Natural killer cell (primary cell): ENCODE results near the gene SRMS. TPM values are rescaled to one million over a fixed set of nuclear protein-coding genes. Genes with fewer than 3 reads are reported as not detected.

Source experiments
- ATAC-seq, 3 donors: fragments of 150-1000 bp in 2 of 3; fragments of 200-7000 bp in 1 of 3; cut with Tn5 transposase; 1 replicate in 1 of 3; 2 replicates in 2 of 3; pipeline ENCODE4 v1.10.0; 2021; ENCODE audit warnings: mild to moderate bottlenecking in 2 of 3, moderate library complexity in 2 of 3
- DNase-seq, 2 donors: peaks; one replicate each; pipeline versions ENCODE4 v3.0.0 to v3.0.0-alpha.2; 2013 to 2021; ENCODE audit warnings: mixed read lengths in 1 of 2
- H3K27ac ChIP-seq: one replicate; pipeline ENCODE4 v1.5.1; 2013; ENCODE audit warnings: mild to moderate bottlenecking, low read length
- H3K27me3 ChIP-seq: one replicate; pipeline ENCODE4 v1.6.1; 2013; ENCODE audit warnings: low read length; ENCODE audit not compliant: control insufficient read depth, insufficient read depth
- H3K36me3 ChIP-seq: one replicate; pipeline ENCODE4 v1.6.1; 2013; ENCODE audit warnings: low read length; ENCODE audit not compliant: control insufficient read depth, insufficient read depth
- H3K4me1 ChIP-seq: one replicate; pipeline ENCODE4 v1.6.1; 2013; ENCODE audit warnings: low read length; ENCODE audit not compliant: control insufficient read depth, insufficient read depth
- H3K4me3 ChIP-seq: one replicate; pipeline ENCODE4 v1.5.1; 2013; ENCODE audit warnings: low read length
- H3K9me3 ChIP-seq: one replicate; pipeline ENCODE4 v1.6.1; 2013; ENCODE audit warnings: low read length; ENCODE audit not compliant: control insufficient read depth, insufficient read depth
- H3K27ac Mint-ChIP-seq, 2 donors: one replicate each; pipeline ENCODE4 v1.8.0; 2022; ENCODE audit warnings: mild to moderate bottlenecking in 2 of 2, mixed read lengths in 2 of 2, moderate library complexity in 1 of 2
- H3K27me3 Mint-ChIP-seq, 2 donors: one replicate each; pipeline ENCODE4 v1.8.0; 2022; ENCODE audit warnings: low read depth in 2 of 2, mixed read lengths in 2 of 2
- H3K36me3 Mint-ChIP-seq: one replicate; pipeline ENCODE4 v1.8.0; 2022; ENCODE audit warnings: mixed read lengths
- H3K4me1 Mint-ChIP-seq, 2 donors: one replicate each; pipeline ENCODE4 v1.8.0; 2022; ENCODE audit warnings: mixed read lengths in 2 of 2
- H3K4me3 Mint-ChIP-seq: one replicate; pipeline ENCODE4 v1.8.0; 2022; ENCODE audit warnings: mild to moderate bottlenecking, moderate library complexity, mixed read lengths
- H3K9me3 Mint-ChIP-seq, 2 donors: one replicate each; pipeline ENCODE4 v1.8.0; 2022; ENCODE audit warnings: mixed read lengths in 2 of 2
- WGBS: methylation state at CpG from one replicate; pipeline ENCODE4 v1.1.7; 2013; ENCODE audit warnings: missing lambda C conversion rate; ENCODE audit not compliant: insufficient coverage; 5-methylcytosine and 5-hydroxymethylcytosine counted together
- intact Hi-C: fragments of 100-400 bp; cut with micrococcal nuclease; formaldehyde crosslinking; loops from one replicate; pipeline ENCODE4 v1.14.2; 2022
- total RNA-seq, 4 donors: library from RNA; stranded (reverse); fragments of 120-200 nt in 1 of 4; gene quantifications; one replicate each; pipeline versions ENCODE4 v1.2.3 to v1.2.4, GENCODE V29; 2013 to 2022
- TF ChIP-seq, protein P1 (sequence below): fragments of 200-600 bp; IDR thresholded peaks from one replicate; pipeline ENCODE4 v1.8.0; 2022; ENCODE audit warnings: antibody characterized with exemption

Gene SRMS
- total RNA-seq, 3 donors from 2014 or later (not counting 1 experiment from before 2014, with no cell fraction given), result 0.16 to 0.23 TPM; not detected in 1

DNA sequence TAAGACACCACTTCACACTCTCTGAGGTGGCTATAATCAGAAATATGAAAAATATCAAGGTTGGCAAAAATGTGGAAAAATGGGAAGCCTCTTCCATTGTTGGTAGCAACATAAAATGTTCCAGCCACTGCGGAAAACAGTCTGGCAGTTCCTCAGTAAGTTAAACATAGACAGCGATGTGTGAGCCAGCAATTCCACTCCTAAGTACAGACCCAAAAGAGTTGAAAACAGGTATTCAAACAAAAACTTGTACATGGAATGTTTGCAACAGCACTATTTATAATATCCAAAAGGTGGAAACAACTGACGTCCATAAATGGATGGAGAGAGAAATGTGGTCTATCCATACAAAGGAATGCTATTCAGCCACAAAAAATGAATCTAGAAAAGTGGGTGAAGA is 34.3 kb downstream of the SRMS start:
- TF ChIP-seq, protein P1, sequence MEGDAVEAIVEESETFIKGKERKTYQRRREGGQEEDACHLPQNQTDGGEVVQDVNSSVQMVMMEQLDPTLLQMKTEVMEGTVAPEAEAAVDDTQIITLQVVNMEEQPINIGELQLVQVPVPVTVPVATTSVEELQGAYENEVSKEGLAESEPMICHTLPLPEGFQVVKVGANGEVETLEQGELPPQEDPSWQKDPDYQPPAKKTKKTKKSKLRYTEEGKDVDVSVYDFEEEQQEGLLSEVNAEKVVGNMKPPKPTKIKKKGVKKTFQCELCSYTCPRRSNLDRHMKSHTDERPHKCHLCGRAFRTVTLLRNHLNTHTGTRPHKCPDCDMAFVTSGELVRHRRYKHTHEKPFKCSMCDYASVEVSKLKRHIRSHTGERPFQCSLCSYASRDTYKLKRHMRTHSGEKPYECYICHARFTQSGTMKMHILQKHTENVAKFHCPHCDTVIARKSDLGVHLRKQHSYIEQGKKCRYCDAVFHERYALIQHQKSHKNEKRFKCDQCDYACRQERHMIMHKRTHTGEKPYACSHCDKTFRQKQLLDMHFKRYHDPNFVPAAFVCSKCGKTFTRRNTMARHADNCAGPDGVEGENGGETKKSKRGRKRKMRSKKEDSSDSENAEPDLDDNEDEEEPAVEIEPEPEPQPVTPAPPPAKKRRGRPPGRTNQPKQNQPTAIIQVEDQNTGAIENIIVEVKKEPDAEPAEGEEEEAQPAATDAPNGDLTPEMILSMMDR, result no peak
- intact Hi-C loops, result no loop called here
- DNase-seq (no peak), ATAC-seq (no peak)
- H3K4me1 ChIP-seq, result no peaks in the 10 kb centered on the region
- peaks cover 11% of the 10 kb centered on the region for H3K27me3 ChIP-seq
- H3K4me1 Mint-ChIP-seq, result peaks cover 0 to 5% of the 10 kb centered on the region in 2 donors
- H3K36me3 ChIP-seq, result no peaks in the 10 kb centered on the region
- no peak overlapping the region for H3K4me3 Mint-ChIP-seq
- 90% methylated on average over 3 of the region's 3 CpGs for WGBS
- peaks cover 0 to 2% of the 10 kb centered on the region in 2 donors for H3K9me3 Mint-ChIP-seq
- no peaks in the 10 kb centered on the region for H3K36me3 Mint-ChIP-seq
- peaks cover 22 to 35% of the 10 kb centered on the region in 2 donors for H3K27me3 Mint-ChIP-seq
- H3K9me3 ChIP-seq, result no peaks in the 10 kb centered on the region
- no peak overlapping the region for H3K4me3 ChIP-seq
- H3K27ac ChIP-seq, result no peak overlapping the region
- no peak overlapping the region for H3K27ac Mint-ChIP-seq

- peaks cover 11% of the 10 kb centered on the region for H3K27me3 ChIP-seq
- no peaks in the 10 kb centered on the region for H3K4me1 Mint-ChIP-seq
- no peak overlapping the region for H3K4me3 ChIP-seq
- no peak for DNase-seq
- WGBS, result 85% methylated on average over 9 of the region's 9 CpGs
- no peaks in the 10 kb centered on the region for H3K36me3 ChIP-seq
- no peak overlapping the region for H3K27ac Mint-ChIP-seq
- TF ChIP-seq, protein P1, result no peak
- no peaks in the 10 kb centered on the region for H3K36me3 Mint-ChIP-seq
- ATAC-seq, result no peak
- H3K27ac ChIP-seq, result no peak overlapping the region
- peaks cover 26 to 42% of the 10 kb centered on the region in 2 donors for H3K27me3 Mint-ChIP-seq
- intact Hi-C loops, result no loop called here
- H3K9me3 ChIP-seq, result peaks cover 3% of the 10 kb centered on the region
- H3K4me3 Mint-ChIP-seq, result no peak overlapping the region
- H3K4me1 ChIP-seq, result no peaks in the 10 kb centered on the region
- H3K9me3 Mint-ChIP-seq, result no peaks in the 10 kb centered on the region
Observed at GRCh38 chr20:63509088-63509564, 38.4 kb downstream of the SRMS start.

GRCh38 chr20:63508072-63508768 is 39.3 kb downstream of the SRMS start:
- Histone ChIP-seq H3K27ac (no peak overlapping the region), H3K4me1 (no peaks in the 10 kb centered on the region), H3K27me3 (peaks cover 11% of the 10 kb centered on the region), H3K36me3 (no peaks in the 10 kb centered on the region), H3K4me3 (no peak overlapping the region), H3K9me3 (peaks cover 3% of the 10 kb centered on the region)
- no peak for ATAC-seq
- no peak for DNase-seq
- peaks cover 26 to 41% of the 10 kb centered on the region in 2 donors for H3K27me3 Mint-ChIP-seq
- whole genome bisulfite sequencing, result 79% methylated on average over 32 of the region's 33 CpGs
- no peaks in the 10 kb centered on the region for H3K36me3 Mint-ChIP-seq
- no peaks in the 10 kb centered on the region for H3K9me3 Mint-ChIP-seq
- intact Hi-C loops, result no loop called here
- no peaks in the 10 kb centered on the region for H3K4me1 Mint-ChIP-seq
- H3K4me3 Mint-ChIP-seq, result no peak overlapping the region
- TF ChIP-seq, protein P1, result no peak
- no peak overlapping the region for H3K27ac Mint-ChIP-seq
